SU-DHL-6 (cell line): Measurements from ENCODE around the gene NPAS2.

ENCODE experiments used
- H2AFZ ChIP-seq: fragments of 200-600 bp; sonication (generic); 2 replicates; pipeline ENCODE4 v1.6.1; 2014; ENCODE audit warnings: low read depth, mild to moderate bottlenecking, moderate library complexity, mixed read lengths, antibody characterized with exemption, low read length; ENCODE audit not compliant: severe bottlenecking
- H3F3A ChIP-seq: fragments of 200-600 bp; shearing (Covaris generic); 2 replicates; pipeline ENCODE4 v1.6.0; 2016; ENCODE audit warnings: antibody characterized with exemption, mild to moderate bottlenecking; ENCODE audit not compliant: insufficient read depth
- H3K27ac ChIP-seq: fragments of 200-600 bp; sonication (generic); 2 replicates; pipeline ENCODE4 v1.5.1; 2016; ENCODE audit warnings: low read depth, mild to moderate bottlenecking, low read length, moderate library complexity, mixed read lengths
- H3K27me3 ChIP-seq: fragments of 200-600 bp; sonication (generic), shearing (Covaris generic); 2 replicates; pipeline ENCODE4 v1.6.0; 2014; ENCODE audit warnings: mild to moderate bottlenecking, low read length
- H3K36me3 ChIP-seq: fragments of 200-600 bp; sonication (generic); 2 replicates; pipeline ENCODE4 v1.6.1; 2014; ENCODE audit warnings: mild to moderate bottlenecking, low read length, mixed read lengths
- H3K4me2 ChIP-seq: fragments of 300-600, 200-600 bp; shearing (Covaris generic), sonication (generic); 2 replicates; pipeline ENCODE4 v1.6.0; 2014; ENCODE audit warnings: low read length, low read depth, mild to moderate bottlenecking; ENCODE audit not compliant: poor library complexity, severe bottlenecking
- H3K4me3 ChIP-seq: fragments of 200-600 bp; sonication (generic); 2 replicates; pipeline ENCODE4 v1.5.1; 2014; ENCODE audit warnings: antibody characterized with exemption, low read length, mild to moderate bottlenecking, mixed read lengths; ENCODE audit not compliant: insufficient read depth, poor library complexity, severe bottlenecking
- H3K79me2 ChIP-seq: fragments of 200-600 bp; sonication (generic); 2 replicates; pipeline ENCODE4 v1.6.1; 2014; ENCODE audit warnings: mild to moderate bottlenecking, low read length, moderate library complexity; ENCODE audit not compliant: insufficient read depth
- H3K9ac ChIP-seq: fragments of 200-600 bp; sonication (generic); 2 replicates; pipeline ENCODE4 v1.7.0; 2014; ENCODE audit warnings: mild to moderate bottlenecking, low read length
- H3K9me2 ChIP-seq: fragments of 200-600 bp; sonication (generic); replicated peaks from 2 replicates; pipeline ENCODE4 v1.6.1; 2014; ENCODE audit warnings: low read length; ENCODE audit not compliant: insufficient read depth
- H3K9me3 ChIP-seq: fragments of 200-600 bp; sonication (generic); 2 replicates; pipeline ENCODE4 v1.6.1; 2014; ENCODE audit warnings: low read length, mixed read lengths; ENCODE audit not compliant: insufficient read depth
- H4K20me1 ChIP-seq: fragments of 200-600 bp; sonication (generic); 2 replicates; pipeline ENCODE4 v1.6.1; 2014; ENCODE audit warnings: low read depth, mild to moderate bottlenecking, antibody characterized with exemption, low read length, moderate library complexity, mixed read lengths
- CTCF ChIP-seq: fragments of 200-600 bp; sonication (generic); IDR thresholded peaks from one replicate; pipeline ENCODE4 v1.5.1; 2017; ENCODE audit warnings: antibody characterized with exemption, mild to moderate bottlenecking, low read length, moderate library complexity; ENCODE audit not compliant: insufficient read depth, poor library complexity, severe bottlenecking
- EZH2phosphoT487 ChIP-seq: fragments of 200-600 bp; sonication (generic), shearing (Covaris generic); conservative IDR thresholded peaks from 2 replicates; pipeline ENCODE4 v1.6.1; 2018; ENCODE audit warnings: mild to moderate bottlenecking, antibody characterized with exemption, low read length, moderate library complexity, mixed read lengths

The NPAS2 gene

GRCh38 chr2:101002562-101003277 lies 182.8 kb downstream of the NPAS2 start:
- Histone ChIP-seq H4K20me1 (no peaks in the 10 kb centered on the region; the same call in 1 of the 2 replicates), H3K4me2 (peak overlapping the region; percentile 61), H3K27me3 (no peaks in the 10 kb centered on the region), H3K9me2 (no peaks in the 10 kb centered on the region), H3K27ac (peak overlapping the region; percentile 59), H3K9ac (peak overlapping the region; percentile 76), H3K79me2 (peaks cover 25% of the 10 kb centered on the region), H3K36me3 (peaks cover 41% of the 10 kb centered on the region), H3F3A (peaks cover 15% of the 10 kb centered on the region), H3K9me3 (no peaks in the 10 kb centered on the region), H2AFZ (peak overlapping the region; percentile 86), H3K4me3 (peak overlapping the region; percentile 84)
- TF ChIP-seq CTCF (no peak), EZH2phosphoT487 (no peak)

GRCh38 chr2:101003278-101003775 lies 183.4 kb downstream of the NPAS2 start:
- peaks cover 44% of the 10 kb centered on the region for H3K36me3 ChIP-seq
- peaks cover 15% of the 10 kb centered on the region for H3F3A ChIP-seq
- H3K79me2 ChIP-seq = peaks cover 25% of the 10 kb centered on the region

GRCh38 chr2:101004620-101005325 lies 184.8 kb downstream of the NPAS2 start:
- Histone ChIP-seq H3K79me2 (peaks cover 25% of the 10 kb centered on the region), H3K27ac (no peak overlapping the region), H3K9me2 (no peaks in the 10 kb centered on the region), H4K20me1 (no peaks in the 10 kb centered on the region; the same call in 1 of the 2 replicates), H2AFZ (no peak overlapping the region), H3K27me3 (no peaks in the 10 kb centered on the region), H3F3A (peaks cover 15% of the 10 kb centered on the region), H3K36me3 (peaks cover 44% of the 10 kb centered on the region), H3K9me3 (no peaks in the 10 kb centered on the region), H3K4me2 (no peak overlapping the region), H3K9ac (no peak overlapping the region), H3K4me3 (no peak overlapping the region)
- TF ChIP-seq CTCF = no peak
- TF ChIP-seq EZH2phosphoT487 = no peak

More at GRCh38 chr2:101003278-101003775, 183.4 kb downstream of the NPAS2 start:
- peak overlapping the region; percentile 76 for H3K9ac ChIP-seq
- no peak for TF ChIP-seq EZH2phosphoT487
- no peak for TF ChIP-seq CTCF
- peak overlapping the region; percentile 59; the same call in 1 of the 2 replicates for H3K27ac ChIP-seq
- no peaks in the 10 kb centered on the region for H3K27me3 ChIP-seq
- H3K4me3 ChIP-seq = peak overlapping the region; percentile 84
- H3K9me3 ChIP-seq = no peaks in the 10 kb centered on the region
- no peak overlapping the region for H2AFZ ChIP-seq
- no peaks in the 10 kb centered on the region; the same call in 1 of the 2 replicates for H4K20me1 ChIP-seq
- peak overlapping the region; percentile 61 for H3K4me2 ChIP-seq
- no peaks in the 10 kb centered on the region for H3K9me2 ChIP-seq
